Fibroblast of mammary gland (primary cell): ENCODE measurements around the gene RNF145.
A peak's percentile ranks its signal among the peaks of the same experiment; 100 is the strongest.

ENCODE experiments used
- DNase-seq: peaks from one replicate; pipeline ENCODE4 v3.0.0-alpha.2; 2010; ENCODE audit warnings: low read depth
- H3K4me3 ChIP-seq: 2 replicates; pipeline ENCODE4 v1.5.1; 2011; ENCODE audit warnings: low read depth, mild to moderate bottlenecking, low read length, moderate library complexity; ENCODE audit not compliant: control insufficient read depth
- TF ChIP-seq, protein P1 (sequence below): conservative IDR thresholded peaks from 2 replicates; pipeline ENCODE4 v1.5.1; 2011; ENCODE audit warnings: low read depth, low read length, inconsistent platforms; ENCODE audit not compliant: control insufficient read depth, insufficient read depth

The RNF145 gene

DNA sequence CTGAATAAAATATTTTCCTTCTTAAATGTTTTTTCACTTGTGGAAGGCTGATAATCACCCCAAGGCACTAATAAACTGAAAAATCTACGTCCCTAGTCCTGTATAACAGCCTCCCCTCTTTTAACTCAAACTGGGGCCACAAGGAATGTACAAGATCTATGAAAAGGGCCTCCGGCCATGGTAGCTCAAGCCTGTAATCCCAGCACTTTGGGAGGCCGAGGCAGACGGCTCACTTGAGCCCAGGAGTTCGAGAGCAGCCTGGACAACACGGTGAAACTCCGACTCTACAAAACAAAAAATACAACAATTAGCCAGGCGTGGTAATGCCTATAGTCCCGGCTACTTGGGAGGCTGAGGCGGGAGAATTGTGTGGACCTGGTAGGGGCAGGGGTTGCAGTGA lies 23.6 kb downstream of the RNF145 start:
- H3K4me3 ChIP-seq: no peak overlapping the region
- TF ChIP-seq, protein P1, sequence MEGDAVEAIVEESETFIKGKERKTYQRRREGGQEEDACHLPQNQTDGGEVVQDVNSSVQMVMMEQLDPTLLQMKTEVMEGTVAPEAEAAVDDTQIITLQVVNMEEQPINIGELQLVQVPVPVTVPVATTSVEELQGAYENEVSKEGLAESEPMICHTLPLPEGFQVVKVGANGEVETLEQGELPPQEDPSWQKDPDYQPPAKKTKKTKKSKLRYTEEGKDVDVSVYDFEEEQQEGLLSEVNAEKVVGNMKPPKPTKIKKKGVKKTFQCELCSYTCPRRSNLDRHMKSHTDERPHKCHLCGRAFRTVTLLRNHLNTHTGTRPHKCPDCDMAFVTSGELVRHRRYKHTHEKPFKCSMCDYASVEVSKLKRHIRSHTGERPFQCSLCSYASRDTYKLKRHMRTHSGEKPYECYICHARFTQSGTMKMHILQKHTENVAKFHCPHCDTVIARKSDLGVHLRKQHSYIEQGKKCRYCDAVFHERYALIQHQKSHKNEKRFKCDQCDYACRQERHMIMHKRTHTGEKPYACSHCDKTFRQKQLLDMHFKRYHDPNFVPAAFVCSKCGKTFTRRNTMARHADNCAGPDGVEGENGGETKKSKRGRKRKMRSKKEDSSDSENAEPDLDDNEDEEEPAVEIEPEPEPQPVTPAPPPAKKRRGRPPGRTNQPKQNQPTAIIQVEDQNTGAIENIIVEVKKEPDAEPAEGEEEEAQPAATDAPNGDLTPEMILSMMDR: no peak
- no peak for DNase-seq

DNA sequence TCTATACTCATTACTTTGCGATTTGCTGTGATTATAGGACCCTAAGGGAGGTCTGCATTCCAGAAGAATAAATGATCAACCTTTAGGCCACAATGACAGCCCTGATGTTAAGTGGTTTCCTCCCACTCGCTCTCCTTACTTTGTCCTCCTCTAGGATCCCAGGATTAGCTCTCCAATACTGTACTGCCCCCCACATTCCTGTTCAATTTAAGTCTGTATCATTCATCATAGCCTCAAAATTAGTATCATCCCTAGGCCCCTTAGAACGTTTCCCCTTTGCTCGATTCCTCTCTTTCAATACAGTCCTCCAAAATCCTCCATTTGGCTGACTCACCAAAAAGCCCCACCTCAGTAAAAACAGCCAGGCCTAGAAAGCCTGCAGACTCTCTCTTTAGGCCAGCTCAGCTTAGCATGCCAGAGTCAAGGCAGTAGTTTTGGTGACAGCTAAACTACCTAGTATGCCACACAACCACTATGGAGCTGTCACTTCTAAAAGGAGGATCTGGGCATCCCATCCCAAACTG lies 24.4 kb downstream of the RNF145 start:
- TF ChIP-seq, protein P1: no peak
- no peak overlapping the region for H3K4me3 ChIP-seq
- peak; percentile 90 for DNase-seq

DNA sequence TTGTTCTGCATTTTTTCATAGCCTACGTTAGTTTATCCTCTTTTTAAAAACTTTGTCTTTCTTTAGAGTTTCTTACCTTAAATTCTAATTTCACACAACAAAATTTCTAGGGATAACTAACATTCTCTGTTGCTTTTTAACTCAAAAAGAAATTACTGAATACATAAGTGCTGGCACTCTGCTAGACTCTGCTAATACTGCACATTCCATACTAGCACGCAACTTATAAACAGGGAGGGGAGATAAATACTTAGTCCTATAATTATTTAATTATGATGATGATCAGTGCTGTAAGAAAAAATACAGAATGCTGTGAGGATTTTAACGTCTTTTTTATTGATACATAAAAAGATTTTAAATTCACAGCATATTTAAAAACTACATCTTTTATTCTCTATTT lies 25.1 kb downstream of the RNF145 start:
- no peak for DNase-seq

DNA sequence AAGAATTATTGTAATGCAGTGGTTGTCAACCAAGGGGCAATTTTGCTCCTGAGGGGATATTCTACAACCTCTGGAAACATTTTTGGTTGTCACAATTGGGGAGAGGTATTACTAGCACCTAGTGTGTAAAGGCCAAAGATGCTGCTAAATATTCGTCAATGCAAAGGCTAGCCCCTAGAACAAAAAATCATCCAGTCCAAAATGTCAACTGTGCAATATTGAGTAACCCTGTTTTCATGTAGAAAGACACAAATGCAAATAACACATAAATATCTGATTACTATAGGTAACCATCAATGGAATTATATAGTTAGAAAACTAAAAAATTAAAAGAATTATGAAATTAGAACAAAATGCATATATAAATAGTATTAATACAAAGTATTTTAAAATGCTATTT lies 26.1 kb downstream of the RNF145 start:
- no peak for DNase-seq
- H3K4me3 ChIP-seq: no peak overlapping the region
- TF ChIP-seq, protein P1: no peak

More for the DNA sequence above, 25.1 kb downstream of the RNF145 start:
- no peak overlapping the region for H3K4me3 ChIP-seq
- TF ChIP-seq, protein P1: no peak

DNA sequence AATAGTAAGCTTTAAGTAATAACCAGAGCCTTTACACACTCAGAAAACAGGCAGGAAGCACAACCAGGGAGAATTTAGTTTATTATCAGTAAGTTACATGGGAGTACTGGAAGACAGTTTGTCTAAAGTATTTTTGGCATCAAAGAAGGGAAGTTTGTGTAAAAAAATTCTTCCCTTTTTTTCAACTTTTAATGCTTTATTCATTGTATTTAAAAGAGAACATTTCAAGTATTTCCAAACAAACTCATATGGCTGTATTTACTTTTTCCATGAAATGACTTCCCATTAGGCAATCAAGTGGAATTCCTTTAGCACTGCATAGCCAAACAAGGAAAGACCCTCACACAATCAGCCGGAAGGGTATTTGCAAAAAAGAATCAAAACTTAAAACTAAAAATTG lies 26.7 kb downstream of the RNF145 start:
- H3K4me3 ChIP-seq: no peak overlapping the region
- TF ChIP-seq, protein P1: no peak
- DNase-seq: no peak

DNA sequence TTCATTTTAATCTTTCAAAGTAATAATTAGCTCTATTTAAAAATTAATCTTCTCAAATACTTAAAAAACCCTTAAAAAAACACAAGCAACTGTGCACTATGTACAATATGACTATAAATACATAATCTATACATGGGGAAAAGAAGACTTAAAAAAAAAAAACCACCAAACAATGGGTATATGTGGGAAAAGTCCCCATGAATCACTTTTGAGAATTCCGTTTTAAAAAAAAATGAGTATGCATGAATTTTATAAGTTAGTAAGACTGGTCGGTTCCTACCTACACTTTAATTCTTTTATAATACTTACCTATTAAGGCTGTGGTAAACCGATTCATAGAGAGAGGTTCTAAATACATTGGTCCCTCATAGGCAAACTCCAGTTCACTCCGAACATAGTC lies 27.7 kb downstream of the RNF145 start:
- H3K4me3 ChIP-seq: no peak overlapping the region
- TF ChIP-seq, protein P1: no peak
- DNase-seq: no peak

DNA sequence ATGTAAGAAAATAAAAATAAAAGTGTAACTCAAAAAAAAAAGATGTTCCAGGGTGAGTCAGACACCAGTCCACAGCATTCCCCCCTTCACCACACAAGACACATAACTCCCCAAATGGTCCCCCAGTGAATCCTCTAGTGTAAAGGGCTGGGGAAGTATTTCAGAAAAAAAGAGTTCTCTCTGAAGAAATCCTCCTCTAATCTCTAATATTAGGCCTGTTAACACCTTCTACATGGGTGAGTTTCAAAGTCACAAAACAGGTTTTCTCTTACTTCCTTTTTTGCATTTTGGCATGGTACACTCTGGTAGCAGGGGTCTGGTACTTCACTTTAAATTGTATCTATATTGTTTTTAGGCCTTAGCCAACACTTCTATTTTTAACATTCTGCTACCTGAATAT lies 28.2 kb downstream of the RNF145 start:
- no peak overlapping the region for H3K4me3 ChIP-seq
- TF ChIP-seq, protein P1: no peak
- DNase-seq: peak; percentile 51
